Heart left ventricle (tissue), 13 donors: Measurements from ENCODE around the gene SLC9A8.

Source experiments
- CTCF ChIP-seq, 12 donors: fragments of 200-600 bp; sonication (generic) in 4 of 12; IDR thresholded peaks; one replicate each; pipeline versions ENCODE4 v1.5.0 to v1.8.0; 2018 to 2022; ENCODE audit warnings: antibody characterized with exemption in 12 of 12, mild to moderate bottlenecking in 5 of 12
- POLR2A ChIP-seq, 2 donors: fragments of 450-650 bp; IDR thresholded peaks; one replicate each; pipeline ENCODE4 v1.6.1; 2017; ENCODE audit warnings: antibody characterized with exemption in 2 of 2, mild to moderate bottlenecking in 2 of 2, moderate library complexity in 2 of 2
- donor health status: ischemic (EF 13 %, LVEDD 7.1; RV severe dilation, severe dysfunction).
- donor health status: DM: no; HTN: yes; CAD: no.
- donor health status: DM: no; HTN: no; CAD: no.
- donor health status: ischemic (EF 25% LVEDD 6.9; RV normal size, moderate dysfunction).
- donor health status: ischemic (EF 25% LVEDD 5.7; RV mildly dilated, moderate dysfunction).
- donor health status: ischemic (EF 35%, LVEDD 5.7; RV mildly dilated, moderate dysfunction).
- donor health status: nonischemic (EF 11% LVEDD 7.7; RV severe dilation, severe dysfunction).
- donor health status: DM: yes; HTN: yes; CAD: no.
- donor health status: PGD.
- donor health status: ischemic (EF 29% LVEDD 5.4; RV normal size, mild dysfunction).
- donor health status: nonischemic (EF 23%, LVEDD 6.1; RV moderate dilation, normal function).

GRCh38 chr20:49804364-49804763, 8.3 kb upstream of the SLC9A8 start:
- no peak for TF ChIP-seq CTCF (IDR thresholded peaks at IDR 0.05)
- TF ChIP-seq POLR2A (IDR thresholded peaks at IDR 0.05), result no peak
